Stimulated activated CD8-positive, alpha-beta memory T cell treated with anti-CD3 and anti-CD28 coated beads, Interleukin-15, amount 100 ng/mL, for 4 hours (primary cell): ENCODE measurements around the gene RPGRIP1.
A peak's percentile ranks its signal among the peaks of the same experiment; 100 is the strongest.
"Not testable (repeated sequence)": the region's sequence is repeated elsewhere in the genome, so short reads cannot be mapped to it uniquely, and the experiment has no call there.

Experiments
- DNase-seq, 2 donors: peaks; one replicate each; pipeline ENCODE4 v3.0.0-alpha.2; 2020; ENCODE audit warnings: low read depth in 2 of 2

RPGRIP1 gene

GRCh38 chr14:21302013-21302835 is 22.3 kb downstream of the RPGRIP1 start:
- DNase-seq = no peak

- DNase-seq = not testable (repeated sequence)
These were observed 22.9 kb downstream of the RPGRIP1 start for GRCh38 chr14:21302836-21303140.

- no peak for DNase-seq
These were observed 27.8 kb downstream of the RPGRIP1 start for GRCh38 chr14:21307637-21308036.

DNA sequence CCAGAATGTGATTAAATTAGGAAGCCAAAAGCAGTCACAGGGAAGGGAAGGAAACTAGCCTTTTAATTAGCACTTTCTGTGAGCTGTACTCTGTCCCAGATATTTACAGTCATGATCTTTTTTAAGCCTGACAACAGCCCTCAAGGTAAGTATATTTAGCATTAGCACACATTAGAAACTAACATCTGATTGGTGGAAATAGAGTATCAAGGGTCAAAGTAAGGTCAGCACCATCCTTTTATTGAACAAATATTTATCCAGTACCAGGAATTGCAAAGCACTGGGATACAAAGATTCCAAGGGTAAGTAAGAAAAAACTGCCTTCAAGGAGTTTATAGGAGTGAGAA is 28.2 kb downstream of the RPGRIP1 start:
- DNase-seq = no peak

- DNase-seq = peak; percentile 53 to 77
These were observed 28.8 kb downstream of the RPGRIP1 start for GRCh38 chr14:21308479-21309237.

GRCh38 chr14:21309238-21309636 is 29.4 kb downstream of the RPGRIP1 start:
- no peak for DNase-seq

- no peak for DNase-seq
These were observed 30.1 kb downstream of the RPGRIP1 start for GRCh38 chr14:21309956-21310355.

DNA sequence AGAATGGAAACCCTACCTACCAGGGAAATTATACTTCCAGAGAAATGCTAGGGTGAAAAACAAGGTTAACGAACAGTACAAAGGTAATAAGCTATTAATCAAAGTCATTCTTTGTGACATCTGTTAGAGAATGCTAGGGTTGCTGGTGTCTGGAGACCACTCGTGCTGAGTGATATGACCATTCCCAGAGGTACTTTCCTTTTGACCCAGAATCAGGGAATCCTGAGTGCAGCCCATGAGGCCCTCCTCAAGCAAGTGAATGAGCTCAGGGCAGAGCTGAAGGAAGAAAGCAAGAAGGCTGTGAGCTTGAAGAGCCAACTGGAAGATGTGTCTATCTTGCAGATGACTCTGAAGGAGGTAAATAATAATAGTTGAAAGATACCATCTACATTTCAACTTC is 31.7 kb downstream of the RPGRIP1 start:
- DNase-seq = no peak

DNA sequence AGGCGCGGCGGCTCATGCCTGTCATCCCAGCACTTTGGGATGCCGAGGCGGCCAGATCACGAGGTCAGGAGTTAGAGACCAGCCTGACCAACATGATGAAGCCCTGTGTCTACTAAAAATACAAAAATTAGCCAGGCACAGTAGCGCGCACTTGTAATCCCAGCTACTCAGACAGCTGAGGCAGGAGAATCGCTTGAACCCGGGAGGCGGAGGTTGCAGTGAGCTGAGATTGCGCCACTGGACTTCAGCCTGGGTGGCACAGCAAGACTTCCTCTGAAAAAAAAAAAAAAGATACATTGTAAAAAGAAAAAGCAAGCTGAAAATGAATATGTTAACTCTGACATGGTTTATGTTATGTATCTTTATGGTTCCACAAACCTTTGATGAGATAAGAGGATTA is 33.6 kb downstream of the RPGRIP1 start:
- no peak for DNase-seq

DNA sequence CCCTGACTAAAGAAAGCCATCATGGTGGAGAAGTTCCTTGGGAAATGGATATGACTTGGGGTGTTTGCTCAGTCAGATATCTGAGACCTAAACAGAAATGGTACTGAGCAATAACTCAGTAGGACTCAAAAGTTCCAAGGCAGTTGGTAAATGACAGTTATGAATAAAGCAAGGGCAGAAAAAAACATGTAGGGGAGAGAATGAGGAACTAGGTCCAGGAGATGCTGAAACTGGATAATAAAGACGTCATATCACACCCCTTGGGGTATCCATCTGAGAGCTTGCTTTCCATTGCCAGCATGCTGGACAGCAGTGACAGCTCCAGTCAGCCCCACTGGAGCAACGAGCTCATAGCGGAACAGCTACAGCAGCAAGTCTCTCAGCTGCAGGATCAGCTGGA is 37.5 kb downstream of the RPGRIP1 start:
- no peak for DNase-seq

DNA sequence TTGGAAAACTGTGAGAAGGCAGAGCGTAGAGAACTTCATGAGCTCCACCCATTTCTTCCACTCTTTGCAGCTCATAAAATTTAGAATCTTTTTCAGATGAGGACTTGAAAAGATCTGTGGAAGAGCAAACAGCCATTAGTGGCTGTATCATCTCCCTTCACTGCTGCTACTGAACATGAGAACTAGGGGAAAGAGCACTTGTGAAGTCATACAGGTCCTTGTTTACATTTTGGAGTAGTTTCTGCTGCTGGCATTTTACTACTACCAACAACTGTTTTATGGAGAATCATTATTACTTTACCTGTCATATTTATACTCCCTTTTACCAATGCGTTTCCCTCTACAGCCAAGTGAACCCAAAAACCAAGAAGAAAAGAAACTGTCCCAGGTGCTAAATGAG is 41.0 kb downstream of the RPGRIP1 start:
- DNase-seq = no peak

GRCh38 chr14:21322716-21323115 is 42.8 kb downstream of the RPGRIP1 start:
- DNase-seq = no peak

GRCh38 chr14:21326972-21327371 is 47.1 kb downstream of the RPGRIP1 start:
- DNase-seq = no peak
